HG03575 (cell line): ENCODE measurements around the gene GALNT18.

Source experiments
- ATAC-seq: cut with Tn5 transposase; IDR thresholded peaks from one replicate; pipeline ENCODE4 v1.9.1; 2021; ENCODE audit not compliant: unreplicated experiment, insufficient number of reproducible peaks, low FRiP score; ENCODE audit errors: extremely low read depth

The GALNT18 gene

DNA sequence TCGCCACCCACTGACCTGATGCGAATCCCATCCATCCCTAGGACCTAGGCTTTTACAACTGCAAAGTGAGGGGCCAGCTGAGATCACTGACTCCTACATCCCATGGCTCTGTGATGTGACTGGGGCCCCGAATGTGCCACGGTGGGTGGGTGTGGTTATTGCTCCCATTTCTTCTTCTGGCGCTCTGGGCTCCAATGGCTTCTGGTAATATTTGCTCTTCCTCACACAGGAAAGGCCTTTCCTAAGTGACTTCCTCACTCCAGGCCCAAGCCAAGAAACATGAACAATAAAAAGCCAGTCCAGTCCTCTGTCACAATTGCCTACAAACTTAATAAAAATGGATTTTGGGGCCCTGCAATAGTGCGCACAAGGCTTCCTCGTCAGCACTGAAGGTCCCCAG is 78.1 kb downstream of the GALNT18 start:
- no peak for ATAC-seq

DNA sequence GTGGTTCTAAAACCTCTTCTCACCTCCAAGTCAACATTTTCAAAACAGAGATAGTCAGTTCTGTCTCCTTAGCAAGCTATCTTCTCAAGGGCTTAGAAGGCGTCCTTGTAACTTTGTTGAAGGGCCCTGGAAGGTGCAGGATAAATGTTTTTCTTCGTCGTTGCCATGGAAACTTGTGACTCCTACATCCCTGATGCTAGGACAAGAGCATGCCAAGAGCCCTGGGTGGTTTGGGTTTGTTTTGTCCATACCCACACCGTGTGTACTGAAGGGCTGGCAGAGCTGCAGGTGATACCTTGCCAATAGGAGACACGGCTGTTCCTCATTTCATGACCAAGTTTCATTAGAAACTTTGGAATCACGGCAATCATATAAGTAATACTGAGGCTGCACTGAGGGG is 81.6 kb downstream of the GALNT18 start:
- ATAC-seq: no peak

GRCh38 chr11:11538277-11538960 is 83.4 kb downstream of the GALNT18 start:
- no peak for ATAC-seq

GRCh38 chr11:11537871-11538270 is 83.9 kb downstream of the GALNT18 start:
- no peak for ATAC-seq

DNA sequence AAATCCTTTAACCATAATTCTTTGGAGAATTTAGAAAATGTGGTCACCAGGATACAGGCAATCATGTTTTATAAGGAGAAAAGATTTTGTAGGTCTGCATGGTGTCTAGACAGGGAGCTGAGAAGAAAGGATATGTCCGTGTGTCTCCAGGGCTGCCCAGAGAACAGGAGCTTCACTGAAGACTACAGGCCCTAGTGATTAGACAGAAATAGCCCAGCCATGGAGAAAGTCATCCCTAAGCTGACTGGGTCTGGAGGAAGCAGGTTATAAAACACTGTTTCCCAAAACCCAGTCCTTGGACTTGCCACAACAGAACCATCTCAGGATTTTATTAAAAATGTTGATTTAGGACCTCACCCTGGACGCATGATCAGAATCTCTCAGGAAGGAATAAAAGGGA is 84.4 kb downstream of the GALNT18 start:
- ATAC-seq: no peak

- ATAC-seq: no peak
Measured at GRCh38 chr11:11536650-11537049, 85.2 kb downstream of the GALNT18 start.

- ATAC-seq: no peak
Measured at GRCh38 chr11:11535611-11536010, 86.2 kb downstream of the GALNT18 start.

GRCh38 chr11:11534981-11535380 is 86.8 kb downstream of the GALNT18 start:
- ATAC-seq: no peak

DNA sequence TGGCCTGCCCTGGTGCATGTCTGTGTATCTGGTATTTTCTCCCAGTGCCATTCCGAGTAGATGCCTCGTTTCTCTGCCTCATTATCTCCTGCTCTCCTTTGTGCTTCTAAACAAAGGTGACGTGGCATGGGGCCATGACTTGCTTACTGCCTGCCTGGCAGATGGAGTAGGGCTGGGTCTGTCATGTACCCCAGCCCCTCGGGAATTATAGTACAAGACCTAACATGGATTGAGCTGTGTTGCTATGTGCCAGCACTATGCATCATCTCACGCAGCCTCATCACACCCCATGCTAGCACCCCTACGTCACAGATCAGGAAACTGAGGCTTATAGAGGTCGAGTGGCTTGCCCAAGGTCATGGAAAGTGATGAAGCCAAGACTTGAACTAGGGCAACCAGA is 88.1 kb downstream of the GALNT18 start:
- ATAC-seq: no peak

- ATAC-seq: no peak
Measured at GRCh38 chr11:11533057-11533456, 88.7 kb downstream of the GALNT18 start.

- no peak for ATAC-seq
Measured at GRCh38 chr11:11532574-11532973, 89.2 kb downstream of the GALNT18 start.

DNA sequence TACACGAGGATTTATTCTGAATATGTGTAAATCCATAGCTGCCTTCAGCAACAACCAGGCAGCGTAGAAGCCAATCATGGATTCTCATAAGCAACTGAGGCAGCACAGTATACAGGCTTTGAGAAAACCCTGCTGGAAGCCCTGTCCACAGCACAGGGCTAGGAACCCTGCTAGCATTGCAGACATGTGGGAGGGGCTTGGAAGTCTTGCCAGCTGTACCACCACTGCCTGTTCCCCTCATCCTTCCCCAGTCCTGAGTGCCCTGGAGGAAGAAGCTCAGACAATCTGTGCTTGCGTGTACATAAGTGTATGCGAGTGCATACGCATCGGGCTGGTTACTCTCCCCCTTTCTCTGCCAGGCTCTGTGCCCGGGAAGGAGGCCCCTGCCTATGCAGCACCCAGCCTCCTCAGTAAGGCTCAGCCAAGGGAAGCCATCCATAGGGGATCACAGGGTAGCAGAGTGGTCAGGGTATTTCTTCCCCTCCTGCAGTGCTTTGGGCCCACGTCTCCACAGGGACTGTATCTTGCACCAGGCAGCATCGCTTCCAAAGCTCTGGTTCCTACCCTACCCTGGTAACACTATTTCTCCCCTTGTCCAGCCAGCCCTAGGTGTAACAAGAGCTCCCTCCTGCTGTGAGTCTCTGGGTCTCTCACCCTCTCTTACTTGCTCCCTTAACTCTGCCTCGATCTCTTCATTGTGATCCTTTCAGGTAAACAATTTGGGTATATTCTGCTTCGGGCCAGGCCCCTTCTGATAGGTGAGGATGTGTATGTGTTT is 90.5 kb downstream of the GALNT18 start:
- ATAC-seq: no peak

GRCh38 chr11:11528986-11529385 is 92.8 kb downstream of the GALNT18 start:
- no peak for ATAC-seq

GRCh38 chr11:11525283-11525682 is 96.5 kb downstream of the GALNT18 start:
- ATAC-seq: no peak

- ATAC-seq: no peak
Measured at GRCh38 chr11:11524436-11525061, 97.3 kb downstream of the GALNT18 start.

GRCh38 chr11:11522591-11522990 is 99.2 kb downstream of the GALNT18 start:
- no peak for ATAC-seq

GRCh38 chr11:11521306-11522002 is 100.4 kb downstream of the GALNT18 start:
- ATAC-seq: no peak

DNA sequence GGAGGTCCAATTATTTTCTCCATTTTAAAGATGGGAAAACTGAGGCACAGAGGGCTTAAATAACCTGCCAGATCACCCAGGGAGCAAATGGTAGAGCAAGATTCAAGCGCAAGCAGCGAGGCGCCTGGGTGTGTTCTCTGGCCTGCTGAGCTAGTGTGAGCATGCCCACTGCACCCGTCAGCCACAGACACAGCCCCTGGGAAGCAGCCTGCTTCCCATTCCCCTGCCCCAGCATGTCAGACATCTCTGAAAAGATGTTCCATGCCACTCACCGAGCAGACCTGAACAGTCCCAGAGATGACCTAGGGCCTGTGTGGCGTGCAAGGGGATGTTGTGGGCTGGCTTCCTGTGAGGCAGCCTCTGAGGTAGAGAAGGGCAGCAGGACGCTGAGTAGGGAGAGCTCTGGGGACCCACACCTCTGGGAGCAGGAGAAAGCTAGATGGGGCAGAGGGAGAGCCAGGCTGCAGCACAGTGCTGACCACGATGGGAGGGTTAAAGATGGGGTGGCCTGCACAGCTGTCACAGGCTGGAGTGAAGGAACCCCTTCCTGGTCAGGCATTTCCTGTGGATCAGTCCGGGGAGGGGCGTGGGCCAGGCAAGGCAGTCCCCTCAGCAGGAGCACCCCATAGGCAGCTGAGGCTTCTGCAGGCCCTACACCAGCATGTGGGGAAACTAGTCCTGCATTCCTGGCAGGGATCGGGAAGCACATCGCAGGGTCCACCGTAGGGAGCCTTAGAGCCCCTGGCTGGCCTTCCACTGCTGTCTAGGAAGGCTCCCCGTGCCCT is 101.4 kb downstream of the GALNT18 start:
- no peak for ATAC-seq

GRCh38 chr11:11519184-11519583 is 102.6 kb downstream of the GALNT18 start:
- ATAC-seq: no peak
